Thyroid gland (tissue), 4 donors: ENCODE results near the gene SIRT7.

Experiments
- POLR2A ChIP-seq, 2 donors: fragments of 450-650 bp; IDR thresholded peaks; one replicate each; pipeline ENCODE4 v1.6.1; 2017; ENCODE audit warnings: antibody characterized with exemption in 2 of 2, mild to moderate bottlenecking in 2 of 2, moderate library complexity in 1 of 2
- TF ChIP-seq, protein P1 (sequence below), 6 experiments: fragments of 200-600 bp in 3 of 6; fragments of 450-650 bp in 3 of 6; sonication (generic) in 3 of 6; IDR thresholded peaks; one replicate each; pipeline ENCODE4 v1.5.1; 2016 to 2019; ENCODE audit warnings: antibody characterized with exemption in 6 of 6, mild to moderate bottlenecking in 2 of 6, inconsistent platforms in 1 of 6, moderate library complexity in 1 of 6

DNA sequence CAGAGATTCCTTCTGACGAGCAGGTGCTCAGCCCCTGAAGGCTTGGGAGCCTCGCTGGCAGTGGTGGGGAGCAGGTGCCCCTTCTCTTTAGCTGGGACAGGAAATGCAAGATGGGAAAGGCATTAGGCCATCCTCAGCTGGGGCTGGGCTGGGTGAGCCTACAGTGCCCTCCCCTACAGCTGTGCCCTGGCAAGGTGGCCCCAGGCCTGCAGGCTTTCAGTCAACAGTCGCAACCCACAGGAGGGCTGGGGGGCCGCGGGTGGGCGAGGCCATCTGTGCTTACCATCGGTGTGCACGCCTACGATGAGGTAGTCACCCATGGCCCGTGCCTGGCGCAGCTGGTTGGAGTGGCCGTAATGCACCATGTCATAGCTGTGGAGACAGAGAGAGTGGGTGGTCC, 8.7 kb downstream of the SIRT7 start:
- TF ChIP-seq, protein P1, sequence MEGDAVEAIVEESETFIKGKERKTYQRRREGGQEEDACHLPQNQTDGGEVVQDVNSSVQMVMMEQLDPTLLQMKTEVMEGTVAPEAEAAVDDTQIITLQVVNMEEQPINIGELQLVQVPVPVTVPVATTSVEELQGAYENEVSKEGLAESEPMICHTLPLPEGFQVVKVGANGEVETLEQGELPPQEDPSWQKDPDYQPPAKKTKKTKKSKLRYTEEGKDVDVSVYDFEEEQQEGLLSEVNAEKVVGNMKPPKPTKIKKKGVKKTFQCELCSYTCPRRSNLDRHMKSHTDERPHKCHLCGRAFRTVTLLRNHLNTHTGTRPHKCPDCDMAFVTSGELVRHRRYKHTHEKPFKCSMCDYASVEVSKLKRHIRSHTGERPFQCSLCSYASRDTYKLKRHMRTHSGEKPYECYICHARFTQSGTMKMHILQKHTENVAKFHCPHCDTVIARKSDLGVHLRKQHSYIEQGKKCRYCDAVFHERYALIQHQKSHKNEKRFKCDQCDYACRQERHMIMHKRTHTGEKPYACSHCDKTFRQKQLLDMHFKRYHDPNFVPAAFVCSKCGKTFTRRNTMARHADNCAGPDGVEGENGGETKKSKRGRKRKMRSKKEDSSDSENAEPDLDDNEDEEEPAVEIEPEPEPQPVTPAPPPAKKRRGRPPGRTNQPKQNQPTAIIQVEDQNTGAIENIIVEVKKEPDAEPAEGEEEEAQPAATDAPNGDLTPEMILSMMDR (IDR thresholded peaks at IDR 0.05), result no peak
- no peak for TF ChIP-seq POLR2A (IDR thresholded peaks at IDR 0.05)
